Kidney (tissue), 14 donors: ENCODE measurements around the gene ODC1. TPM values are rescaled to one million over a fixed set of nuclear protein-coding genes. Genes with fewer than 3 reads are reported as not detected.

Experiments
- DNase-seq, 5 donors: peaks; one replicate each; pipeline ENCODE4 v3.0.0-alpha.2; 2013 to 2020
- FAIRE-seq: peaks from 2 replicates; lab custom pipeline; 2012; peaks lifted over from hg19 to GRCh38; lab: Jason Lieb, UNC
- H3K27ac ChIP-seq, 2 donors: one replicate each; pipeline ENCODE4 v1.7.0; 2013; ENCODE audit warnings: low read depth in 2 of 2, low read length in 2 of 2, inconsistent platforms in 1 of 2
- H3K27me3 ChIP-seq: one replicate; pipeline ENCODE4 v1.7.1; 2013; ENCODE audit warnings: low read length, inconsistent platforms; ENCODE audit not compliant: control insufficient read depth, insufficient read depth
- H3K36me3 ChIP-seq, 3 donors: one replicate each; pipeline versions ENCODE4 v1.7.0 to v1.7.1; 2013; ENCODE audit warnings: low read length in 3 of 3, control low read depth in 1 of 3, inconsistent platforms in 1 of 3; ENCODE audit not compliant: insufficient read depth in 3 of 3, control insufficient read depth in 2 of 3
- H3K4me1 ChIP-seq, 3 donors: one replicate each; pipeline versions ENCODE4 v1.7.0 to v1.7.1; 2013; ENCODE audit warnings: low read length in 3 of 3, inconsistent platforms in 1 of 3, low read depth in 1 of 3; ENCODE audit not compliant: control insufficient read depth in 2 of 3, insufficient read depth in 2 of 3
- H3K4me3 ChIP-seq, 3 donors: one replicate each; pipeline versions ENCODE4 v1.7.0 to v1.8.1; 2013; ENCODE audit warnings: low read length in 3 of 3, control low read depth in 1 of 3, inconsistent platforms in 1 of 3
- H3K9ac ChIP-seq, 3 donors: one replicate each; pipeline versions ENCODE4 v1.7.0 to v1.7.1; 2013; ENCODE audit warnings: low read length in 3 of 3, control low read depth in 1 of 3, inconsistent platforms in 1 of 3
- H3K9me3 ChIP-seq, 3 donors: one replicate each; pipeline versions ENCODE4 v1.7.0 to v1.7.1; 2013; ENCODE audit warnings: low read length in 3 of 3, control low read depth in 1 of 3, inconsistent platforms in 1 of 3; ENCODE audit not compliant: control insufficient read depth in 2 of 3, insufficient read depth in 1 of 3
- intact Hi-C: fragments of 100-400 bp; cut with DNase I; formaldehyde crosslinking; loops from one replicate; pipeline ENCODE4 v1.11.1; 2022
- polyA plus RNA-seq: library from polyadenylated mRNA; stranded (reverse); fragments of 350-450 nt; fragmentation: Illumina TruSeq; extraction: RNeasy Lipid Tissue Mini Kit (QIAGEN cat#74804); gene quantifications from one replicate; pipeline ENCODE4 v1.2.3, GENCODE V29; 2014; ENCODE audit warnings: low read depth, low replicate concordance; ENCODE audit not compliant: insufficient read depth
- total RNA-seq: library from RNA; stranded (reverse); fragmentation: NEBNext Ultra II Directional; extraction: Animal tissue kit (Norgen Biotek cat#: 25700); gene quantifications from one replicate; pipeline ENCODE4 v1.2.1, GENCODE V29; 2021
- TF ChIP-seq, protein P1 (sequence below): IDR thresholded peaks from 3 replicates; pipeline ENCODE4 v1.5.1; 2012; ENCODE audit warnings: mild to moderate bottlenecking, moderate library complexity, borderline replicate concordance; ENCODE audit not compliant: insufficient read depth; ENCODE audit errors: extremely low read depth
- donor health status: control.
- donor health status: control.
- donor health status: control.
- donor health status: control.
- donor health status: control.
- donor health status: DM: yes; HTN: yes; CAD: no.
- donor health status: Normal renal cell carcinoma (clear cell type).

ODC1 gene
- total and polyA plus RNA-seq, 2 donors from 2014 or later, result 94.4 to 97.5 TPM

GRCh38 chr2:10410823-10411437 is 37.2 kb downstream of the ODC1 start:
- H3K27ac ChIP-seq, result no peak overlapping the region
- intact Hi-C loops, result no loop called here
- no peak for DNase-seq

DNA sequence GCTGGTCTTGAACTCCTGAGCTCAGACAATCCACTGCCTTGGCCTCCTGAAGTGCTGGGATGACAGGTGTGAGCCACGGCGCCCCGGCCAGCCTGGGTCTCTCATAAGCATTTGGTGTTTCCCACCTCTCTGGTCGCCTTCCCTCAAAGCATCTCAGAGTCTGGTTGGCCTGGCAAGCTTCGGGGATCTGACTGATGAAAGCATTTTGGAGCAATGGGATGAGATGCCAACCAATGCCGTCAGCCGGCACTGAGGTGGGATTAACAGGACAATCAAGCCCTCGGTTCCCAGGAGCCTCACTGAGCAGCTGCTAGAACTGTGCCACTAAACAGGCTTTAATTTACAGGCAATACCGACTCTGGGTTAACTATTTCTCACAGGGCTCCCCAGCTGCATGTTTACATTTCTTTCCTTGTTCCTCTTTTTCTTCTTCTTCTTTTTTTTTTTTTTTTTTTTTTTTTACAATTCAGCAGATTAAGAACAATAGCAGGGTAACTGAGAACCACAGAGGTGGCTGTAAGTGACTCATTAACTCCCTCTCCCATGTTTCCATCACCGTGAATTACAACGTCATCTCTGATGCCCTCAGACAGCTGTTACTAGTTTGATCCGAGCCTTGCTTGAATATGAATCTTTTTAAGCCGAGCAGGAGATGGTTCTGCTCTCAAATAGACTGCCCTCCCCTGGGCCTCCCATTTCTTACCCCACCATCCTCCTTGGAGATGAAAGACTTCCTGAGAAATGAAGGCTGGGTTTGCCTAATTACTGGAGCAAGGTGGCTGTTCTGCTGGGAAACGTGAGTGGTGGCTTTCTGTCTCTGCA is 37.9 kb downstream of the ODC1 start:
- intact Hi-C loops, result no loop called here
- Histone ChIP-seq H3K27ac (no peak overlapping the region), H3K4me1 (peaks cover 0 to 38% (median 36%) of the 10 kb centered on the region in 3 donors), H3K27me3 (no peaks in the 10 kb centered on the region), H3K4me3 (no peak overlapping the region), H3K9ac (no peak overlapping the region), H3K36me3 (no peaks in the 10 kb centered on the region), H3K9me3 (no peaks in the 10 kb centered on the region)
- no peak for DNase-seq
- TF ChIP-seq, protein P1, sequence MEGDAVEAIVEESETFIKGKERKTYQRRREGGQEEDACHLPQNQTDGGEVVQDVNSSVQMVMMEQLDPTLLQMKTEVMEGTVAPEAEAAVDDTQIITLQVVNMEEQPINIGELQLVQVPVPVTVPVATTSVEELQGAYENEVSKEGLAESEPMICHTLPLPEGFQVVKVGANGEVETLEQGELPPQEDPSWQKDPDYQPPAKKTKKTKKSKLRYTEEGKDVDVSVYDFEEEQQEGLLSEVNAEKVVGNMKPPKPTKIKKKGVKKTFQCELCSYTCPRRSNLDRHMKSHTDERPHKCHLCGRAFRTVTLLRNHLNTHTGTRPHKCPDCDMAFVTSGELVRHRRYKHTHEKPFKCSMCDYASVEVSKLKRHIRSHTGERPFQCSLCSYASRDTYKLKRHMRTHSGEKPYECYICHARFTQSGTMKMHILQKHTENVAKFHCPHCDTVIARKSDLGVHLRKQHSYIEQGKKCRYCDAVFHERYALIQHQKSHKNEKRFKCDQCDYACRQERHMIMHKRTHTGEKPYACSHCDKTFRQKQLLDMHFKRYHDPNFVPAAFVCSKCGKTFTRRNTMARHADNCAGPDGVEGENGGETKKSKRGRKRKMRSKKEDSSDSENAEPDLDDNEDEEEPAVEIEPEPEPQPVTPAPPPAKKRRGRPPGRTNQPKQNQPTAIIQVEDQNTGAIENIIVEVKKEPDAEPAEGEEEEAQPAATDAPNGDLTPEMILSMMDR, result no peak
- FAIRE-seq, result no peak

More at GRCh38 chr2:10410823-10411437, 37.2 kb downstream of the ODC1 start:
- TF ChIP-seq, protein P1, result no peak
- no peaks in the 10 kb centered on the region for H3K9me3 ChIP-seq
- H3K4me3 ChIP-seq, result no peak overlapping the region
- no peak overlapping the region for H3K9ac ChIP-seq
- H3K4me1 ChIP-seq, result peaks cover 0 to 36% (median 29%) of the 10 kb centered on the region in 3 donors
- H3K27me3 ChIP-seq, result no peaks in the 10 kb centered on the region
- no peak for FAIRE-seq
- H3K36me3 ChIP-seq, result no peaks in the 10 kb centered on the region

GRCh38 chr2:10408649-10409579 is 39.2 kb downstream of the ODC1 start:
- intact Hi-C loops, result no loop called here
- Histone ChIP-seq H3K9me3 (no peaks in the 10 kb centered on the region), H3K27me3 (no peaks in the 10 kb centered on the region), H3K4me3 (peak overlapping the region in 1 of 3 donors; percentile 20), H3K9ac (no peak overlapping the region), H3K27ac (no peak overlapping the region), H3K4me1 (peaks cover 0 to 45% (median 44%) of the 10 kb centered on the region in 3 donors), H3K36me3 (no peaks in the 10 kb centered on the region)
- DNase-seq (peak; percentile 90 to 93 (median 92)), FAIRE-seq (no peak)
- TF ChIP-seq, protein P1, result peak; percentile 92
